Adrenal gland (tissue), 12 donors: ENCODE data around the gene HOXC6. TPM values are rescaled to one million over a fixed set of nuclear protein-coding genes. Genes with fewer than 3 reads are reported as not detected.

ENCODE experiments used
- DNase-seq, 7 donors: peaks; one replicate each; pipeline ENCODE4 v3.0.0-alpha.2; 2019 to 2020
- H3K27ac ChIP-seq, 5 donors: fragments of 200-600 bp; sonication (generic) in 4 of 5; 1 replicate in 3 of 5; 2 replicates in 2 of 5; pipeline versions ENCODE4 v1.5.1 to v1.8.0; 2016 to 2020; ENCODE audit warnings: mild to moderate bottlenecking in 1 of 5
- H3K27me3 ChIP-seq: fragments of 200-600 bp; 2 replicates; pipeline ENCODE4 v1.8.0; 2021
- H3K36me3 ChIP-seq, 2 donors: fragments of 200-600 bp; replicated peaks in 1 of 2; 1 replicate in 1 of 2; 2 replicates in 1 of 2; pipeline versions ENCODE4 v1.5.1 to v1.8.0; 2018 to 2022
- H3K4me1 ChIP-seq, 2 donors: fragments of 200-600 bp; replicated peaks in 1 of 2; 1 replicate in 1 of 2; 2 replicates in 1 of 2; pipeline versions ENCODE4 v1.5.1 to v1.8.0; 2018 to 2021
- H3K4me3 ChIP-seq, 4 donors: fragments of 200-600 bp; sonication (generic) in 3 of 4; one replicate each; pipeline ENCODE4 v1.5.1; 2016 to 2018
- H3K9me3 ChIP-seq, 3 donors: fragments of 200-600 bp; sonication (generic) in 1 of 3; replicated peaks in 1 of 3; 1 replicate in 2 of 3; 2 replicates in 1 of 3; pipeline versions ENCODE4 v1.5.1 to v1.8.0; 2016 to 2021
- CTCF ChIP-seq, 6 experiments: fragments of 450-650 bp in 4 of 6; fragments of 200-600 bp in 2 of 6; sonication (generic) in 1 of 6; IDR thresholded peaks; 1 replicate in 5 of 6; 2 replicates in 1 of 6; pipeline versions ENCODE4 v1.5.1 to v1.8.0; 2016 to 2021; ENCODE audit warnings: antibody characterized with exemption in 6 of 6, mild to moderate bottlenecking in 2 of 6, moderate library complexity in 1 of 6
- POLR2A ChIP-seq, 2 donors: fragments of 450-650 bp; IDR thresholded peaks; one replicate each; pipeline ENCODE4 v1.6.1; 2017; ENCODE audit warnings: antibody characterized with exemption in 2 of 2, mild to moderate bottlenecking in 2 of 2, moderate library complexity in 1 of 2
- WGBS, 4 donors: extraction: QIAGEN DNeasy Blood & Tissue Kit in 2 of 4; methylation state at CpG; one replicate each; pipeline versions ENCODE4 v1.1.5 to v1.1.7; 2013 to 2017; 5-methylcytosine and 5-hydroxymethylcytosine counted together
- intact Hi-C, 2 donors: fragments of 100-400 bp; cut with DNase I; formaldehyde crosslinking; loops; one replicate each; pipeline versions ENCODE4 v1.14.1 to v1.15.0; 2022 to 2023
- polyA plus RNA-seq, 3 donors: library from polyadenylated mRNA; stranded (reverse); fragments of 200-250 nt in 2 of 3; fragments of 350-450 nt in 1 of 3; fragmentation: Illumina TruSeq in 1 of 3; extraction: RNeasy Lipid Tissue Mini Kit (QIAGEN cat#74804) in 1 of 3; gene quantifications; one replicate each; pipeline ENCODE4 v1.2.3, GENCODE V29; 2013 to 2014
- total RNA-seq, 9 donors: library from RNA; depleted of rRNA in 4 of 9; stranded (reverse); fragments of >200 nt in 4 of 9; fragments of 120-200 nt in 1 of 9; fragmentation: NEBNext Ultra II Directional in 1 of 9; extraction: Animal tissue kit (Norgen Biotek cat#: 25700) in 1 of 9; gene quantifications; one replicate each; pipeline versions ENCODE4 v1.1.0 to v1.2.4, GENCODE V29; 2013 to 2023
- donor health status: healthy with polysubstance abuse.
- donor health status: Bipolar disorder and iron deficiency.
- donor health status: DM: yes; HTN: yes; CAD: no.
- donor health status: DM: no; HTN: no; CAD: no.
- donor health status: DM: no; HTN: no; CAD: no.
- donor health status: DM: yes; HTN: yes; CAD: no.

Gene HOXC6
- total and polyA plus RNA-seq, 12 donors: 1.5 to 23.1 (median 13.2) TPM

GRCh38 chr12:53998110-53998899, 29.9 kb upstream of the HOXC6 start:
- DNase-seq: no peak

GRCh38 chr12:53998900-53999236, 29.4 kb upstream of the HOXC6 start:
- Histone ChIP-seq H3K4me1 (peaks cover 14 to 26% of the 10 kb centered on the region in 2 donors), H3K27ac (no peak overlapping the region), H3K4me3 (no peak overlapping the region), H3K36me3 (no peaks in the 10 kb centered on the region), H3K9me3 (no peaks in the 10 kb centered on the region), H3K27me3 (peaks cover 27% of the 10 kb centered on the region)
- DNase-seq: no peak
- 11 to 24% (median 17%) methylated on average over 13 of the region's 13 CpGs for WGBS, 4 donors
- intact Hi-C loops: no loop called here
- TF ChIP-seq CTCF (IDR thresholded peaks at IDR 0.05) (no peak), POLR2A (IDR thresholded peaks at IDR 0.05) (no peak)

More at GRCh38 chr12:53998110-53998899, 29.9 kb upstream of the HOXC6 start:
- WGBS, 4 donors: 47 to 51% (median 49%) methylated on average over 11 of the region's 11 CpGs
- H3K27me3 ChIP-seq: peaks cover 32% of the 10 kb centered on the region
- H3K4me1 ChIP-seq: peaks cover 14 to 26% of the 10 kb centered on the region in 2 donors
- TF ChIP-seq POLR2A (IDR thresholded peaks at IDR 0.05) (no peak), CTCF (IDR thresholded peaks at IDR 0.05) (no peak)
- H3K36me3 ChIP-seq: no peaks in the 10 kb centered on the region
- intact Hi-C loops: no loop called here
- no peak overlapping the region for H3K27ac ChIP-seq
- no peaks in the 10 kb centered on the region for H3K9me3 ChIP-seq
- no peak overlapping the region for H3K4me3 ChIP-seq

- no peak for TF ChIP-seq POLR2A (IDR thresholded peaks at IDR 0.05)
- no peak for TF ChIP-seq CTCF (IDR thresholded peaks at IDR 0.05)
- Histone ChIP-seq H3K9me3 (no peaks in the 10 kb centered on the region), H3K36me3 (no peaks in the 10 kb centered on the region), H3K4me3 (peak overlapping the region in 2 of 4 donors; percentile 37 to 60), H3K27me3 (peaks cover 19% of the 10 kb centered on the region), H3K4me1 (peaks cover 14 to 21% of the 10 kb centered on the region in 2 donors), H3K27ac (peak overlapping the region in 2 of 5 donors; percentile 75 to 82)
- peak in 6 of 7 donors; percentile 50 to 92 (median 72) for DNase-seq
- WGBS, 4 donors: 2 to 3% (median 2%) methylated on average over 26 to 35 of the region's 35 CpGs
- intact Hi-C loops: loop anchor here in 1 of 2 donors (5.0 kb wide), 1 partner anchor 208 kb away; no protein-coding TSS in a partner anchor
Measured at GRCh38 chr12:53999559-54000115, 28.6 kb upstream of the HOXC6 start.
